Activated CD4-positive, alpha-beta T cell treated with anti-CD3 and anti-CD28 coated beads, Interleukin-2, amount 50 U/mL, for 4 hours (primary cell): ENCODE results near the gene EXOC2.

Experiments used
- DNase-seq, 2 experiments: peaks; one replicate each; pipeline ENCODE4 v3.0.0-alpha.2; 2020

Gene EXOC2

DNA sequence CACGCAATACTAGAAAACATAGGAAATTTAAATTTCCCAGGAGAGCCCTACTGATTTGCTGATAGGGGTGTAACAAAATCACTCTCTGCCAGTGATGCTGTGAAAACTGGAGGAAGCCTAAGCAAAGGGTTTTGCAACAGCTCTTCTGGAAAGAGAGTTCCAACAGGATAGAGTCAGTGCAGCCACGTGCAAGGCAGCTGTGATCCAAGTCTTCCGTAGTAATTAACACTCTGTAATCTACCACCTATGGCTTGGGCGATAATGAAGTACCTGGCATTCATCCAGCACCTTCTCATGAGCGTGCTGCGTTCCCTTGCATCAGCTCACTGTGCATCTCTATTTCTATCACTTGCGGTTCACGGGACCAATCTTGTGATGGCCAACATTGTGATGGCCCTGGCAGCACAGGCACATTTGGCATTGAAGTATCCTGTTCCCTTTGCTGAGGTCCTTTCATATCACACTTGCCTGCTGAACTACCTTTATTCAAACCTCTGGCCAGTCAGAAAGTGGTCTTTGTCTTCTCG, 253.2 kb downstream of the EXOC2 start:
- DNase-seq = no peak

DNA sequence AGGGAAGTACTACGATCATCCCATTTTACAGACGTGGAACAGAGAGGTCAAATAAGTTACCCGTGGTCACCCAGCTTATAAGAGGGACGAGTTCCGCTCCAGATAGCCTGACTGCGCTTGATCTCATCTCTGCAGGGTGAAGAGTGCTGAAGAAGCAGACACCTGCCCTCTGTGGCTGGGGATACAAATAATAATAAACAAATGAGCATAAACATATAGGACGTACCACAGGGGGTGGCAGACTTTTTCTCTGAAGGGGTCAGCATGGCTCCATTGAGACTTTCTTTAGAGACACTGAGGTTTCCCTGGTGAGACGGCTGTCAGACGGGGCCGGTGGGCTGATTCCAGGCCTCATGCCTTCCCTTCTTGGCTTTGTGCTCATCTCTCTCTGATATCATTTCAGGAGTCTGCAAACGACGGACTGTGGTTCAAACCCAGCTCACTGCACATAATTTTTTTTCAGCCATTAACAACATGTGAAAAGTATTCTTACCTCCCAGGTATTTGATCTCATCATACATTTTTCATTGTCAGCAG, 254.2 kb downstream of the EXOC2 start:
- no peak for DNase-seq

DNA sequence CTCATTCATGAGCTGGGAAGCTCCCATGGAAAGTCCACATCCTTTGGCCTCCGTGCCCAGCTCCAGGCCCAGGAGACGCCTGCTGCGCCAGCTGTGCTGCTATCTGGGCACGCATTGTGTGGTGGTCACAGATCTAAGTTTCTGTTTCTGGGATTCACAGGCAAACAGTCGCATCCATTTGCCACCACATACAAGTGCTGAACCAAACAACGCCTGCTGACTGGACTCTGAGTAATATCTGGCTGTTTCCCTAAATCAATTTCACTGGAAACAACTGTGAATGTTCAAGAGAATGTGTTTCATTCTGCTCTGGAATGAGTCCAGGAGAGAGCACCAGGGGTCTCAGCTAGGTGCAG, 255.9 kb downstream of the EXOC2 start:
- no peak for DNase-seq

DNA sequence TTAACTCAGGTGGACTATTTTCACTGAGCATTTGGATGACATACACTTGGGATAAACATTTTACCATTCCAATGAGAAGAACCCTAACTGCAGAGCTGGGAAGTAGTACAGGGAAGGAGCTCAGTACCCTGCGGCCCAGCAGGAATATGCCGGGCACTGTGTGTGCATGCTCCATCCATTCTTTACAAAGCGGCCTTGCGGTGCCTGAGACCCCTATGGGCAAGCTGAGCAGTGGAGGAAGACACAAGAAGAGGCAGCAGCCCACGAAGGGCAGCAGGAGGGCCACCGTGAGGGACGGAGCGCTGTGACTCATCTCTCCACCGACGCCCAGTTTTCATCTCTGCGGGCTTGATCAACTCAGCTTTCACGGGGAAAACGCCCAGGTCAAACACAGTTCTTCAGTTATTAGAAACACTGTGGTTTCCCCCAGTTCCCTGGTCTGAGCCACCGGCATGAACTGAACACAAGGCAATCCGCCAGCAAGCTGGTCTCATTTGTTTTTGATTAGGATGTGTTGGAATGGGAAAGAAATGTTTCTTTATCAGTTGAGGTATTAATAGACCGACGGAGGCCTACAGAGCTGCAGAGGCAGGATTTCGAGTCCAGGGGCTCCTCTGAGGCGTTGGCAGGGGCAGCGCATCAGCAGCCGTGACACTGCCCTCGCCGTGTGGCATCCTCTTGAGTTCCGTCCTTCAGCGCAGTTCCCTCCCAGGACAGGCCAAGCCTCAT, 256.5 kb downstream of the EXOC2 start:
- no peak for DNase-seq

DNA sequence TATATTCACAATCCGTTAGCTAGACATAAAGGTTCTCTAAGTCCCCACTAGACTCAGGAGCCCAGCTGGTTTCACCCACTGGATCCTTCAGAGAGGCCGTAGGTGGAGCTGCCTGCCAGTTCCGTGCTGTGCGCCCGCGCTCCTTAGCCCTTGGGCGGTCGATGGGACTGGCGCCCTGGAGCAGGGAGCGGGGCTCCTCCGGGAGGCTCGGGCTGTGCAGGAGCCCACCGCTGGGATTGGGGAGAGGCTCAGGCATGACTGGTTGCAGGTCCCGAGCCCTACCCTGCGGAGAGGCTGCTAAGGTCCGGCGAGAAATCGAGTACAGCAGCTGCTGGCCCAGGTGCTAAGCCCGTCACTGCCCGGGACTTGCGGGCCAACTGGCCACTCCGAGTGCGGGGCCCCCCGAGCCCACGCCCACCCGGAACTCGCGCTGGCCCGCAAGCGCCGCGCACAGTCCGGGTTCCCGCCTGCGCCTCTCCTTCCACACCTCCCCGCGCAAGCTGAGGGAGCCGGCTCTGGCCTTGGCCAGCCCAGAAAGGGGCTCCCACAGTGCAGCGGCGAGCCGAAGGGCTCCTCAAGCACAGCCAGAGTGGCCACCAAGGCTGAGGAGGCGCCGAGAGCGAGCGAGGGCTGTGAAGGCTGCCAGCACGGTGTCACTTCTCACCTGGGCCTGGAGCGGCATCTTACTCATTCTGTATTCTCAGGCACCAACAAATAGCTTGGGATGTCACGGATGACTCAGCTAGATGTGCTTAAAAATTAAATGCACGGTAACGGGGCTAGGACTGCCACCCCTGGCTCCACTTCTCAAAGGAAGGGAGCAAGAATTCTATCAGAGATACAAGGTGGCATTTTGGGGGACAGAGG, 257.3 kb downstream of the EXOC2 start:
- no peak for DNase-seq
